Mucosa of gallbladder (tissue), 1 donor: ENCODE data around the gene CDRT4. TPM values are rescaled to one million over a fixed set of nuclear protein-coding genes. Genes with fewer than 3 reads are reported as not detected.

Experiments
- DNase-seq: peaks from one replicate; pipeline ENCODE4 v3.0.0-alpha.2; 2020; ENCODE audit warnings: low spot score
- total RNA-seq: library from RNA; stranded (reverse); gene quantifications from one replicate; pipeline ENCODE4 v1.2.1, GENCODE V29; 2021
- donor health status: DM: no; HTN: no; CAD: no.

The CDRT4 gene
- total RNA-seq, 1 donor from 2014 or later: 6.0 TPM

GRCh38 chr17:15431766-15432165, 35.7 kb downstream of the CDRT4 start:
- no peak for DNase-seq

- peak; percentile 47 for DNase-seq
Observed at GRCh38 chr17:15431196-15431595, 36.2 kb downstream of the CDRT4 start.

- no peak for DNase-seq
Observed at GRCh38 chr17:15424521-15424920, 42.9 kb downstream of the CDRT4 start.

GRCh38 chr17:15422392-15422965, 44.9 kb downstream of the CDRT4 start:
- no peak for DNase-seq

- no peak for DNase-seq
Observed at GRCh38 chr17:15418781-15419180, 48.6 kb downstream of the CDRT4 start.

GRCh38 chr17:15414532-15415306, 52.7 kb downstream of the CDRT4 start:
- no peak for DNase-seq

- DNase-seq: no peak
Observed at GRCh38 chr17:15413101-15413771, 54.2 kb downstream of the CDRT4 start.

GRCh38 chr17:15412606-15413005, 54.8 kb downstream of the CDRT4 start:
- DNase-seq: no peak

GRCh38 chr17:15411384-15412198, 55.8 kb downstream of the CDRT4 start:
- no peak for DNase-seq

- DNase-seq: peak; percentile 51
Observed at GRCh38 chr17:15409721-15410250, 57.6 kb downstream of the CDRT4 start.

GRCh38 chr17:15408803-15409202, 58.6 kb downstream of the CDRT4 start:
- DNase-seq: no peak

GRCh38 chr17:15406081-15406480, 61.3 kb downstream of the CDRT4 start:
- DNase-seq: no peak

GRCh38 chr17:15405058-15405415, 62.4 kb downstream of the CDRT4 start:
- no peak for DNase-seq

- no peak for DNase-seq
Observed at GRCh38 chr17:15404106-15405057, 63.0 kb downstream of the CDRT4 start.

- no peak for DNase-seq
Observed at GRCh38 chr17:15403276-15403939, 64.0 kb downstream of the CDRT4 start.

- DNase-seq: no peak
Observed at GRCh38 chr17:15399443-15399842, 68.0 kb downstream of the CDRT4 start.

GRCh38 chr17:15398736-15399331, 68.6 kb downstream of the CDRT4 start:
- DNase-seq: no peak

- DNase-seq: no peak
Observed at GRCh38 chr17:15398291-15398690, 69.1 kb downstream of the CDRT4 start.

- DNase-seq: no peak
Observed at GRCh38 chr17:15397620-15398019, 69.8 kb downstream of the CDRT4 start.

GRCh38 chr17:15395091-15395490, 72.3 kb downstream of the CDRT4 start:
- no peak for DNase-seq
